Activated naive CD8-positive, alpha-beta T cell treated with anti-CD3 and anti-CD28 coated beads for 36 hours (primary cell): Measurements from ENCODE around the gene SPRN. TPM values are rescaled to one million over a fixed set of nuclear protein-coding genes. Genes with fewer than 3 reads are reported as not detected.
"Not testable (repeated sequence)": the region's sequence is repeated elsewhere in the genome, so short reads cannot be mapped to it uniquely, and the experiment has no call there.

Source experiments
- DNase-seq: peaks from one replicate; pipeline ENCODE4 v3.0.0; 2021
- H3K27ac Mint-ChIP-seq: one replicate; pipeline ENCODE4 v1.8.0; 2022; ENCODE audit warnings: mild to moderate bottlenecking, moderate library complexity, mixed read lengths
- H3K27me3 Mint-ChIP-seq: one replicate; pipeline ENCODE4 v1.8.0; 2022; ENCODE audit warnings: mild to moderate bottlenecking, mixed read lengths
- H3K36me3 Mint-ChIP-seq: one replicate; pipeline ENCODE4 v1.8.0; 2021; ENCODE audit warnings: mild to moderate bottlenecking, mixed read lengths
- H3K4me1 Mint-ChIP-seq: one replicate; pipeline ENCODE4 v1.8.0; 2021; ENCODE audit warnings: mixed read lengths
- H3K4me3 Mint-ChIP-seq: one replicate; pipeline ENCODE4 v1.8.0; 2022; ENCODE audit warnings: mild to moderate bottlenecking, moderate library complexity, mixed read lengths
- H3K9me3 Mint-ChIP-seq: one replicate; pipeline ENCODE4 v1.8.0; 2022; ENCODE audit warnings: mixed read lengths
- total RNA-seq, 2 experiments: library from RNA; stranded (reverse); gene quantifications; one replicate each; pipeline ENCODE4 v1.2.3, GENCODE V29; 2021

The SPRN gene
- total RNA-seq, 2 experiments from 2014 or later: not detected

GRCh38 chr10:133377818-133378250 is 46.6 kb downstream of the SPRN start:
- Mint-ChIP-seq H3K27ac (no peak overlapping the region), H3K9me3 (no peaks in the 10 kb centered on the region), H3K27me3 (no peaks in the 10 kb centered on the region), H3K4me3 (peak overlapping the region; percentile 73), H3K4me1 (peaks cover 5% of the 10 kb centered on the region), H3K36me3 (no peaks in the 10 kb centered on the region)
- DNase-seq: no peak

GRCh38 chr10:133377025-133377817 is 47.2 kb downstream of the SPRN start:
- Mint-ChIP-seq H3K9me3 (no peaks in the 10 kb centered on the region), H3K4me1 (peaks cover 5% of the 10 kb centered on the region), H3K4me3 (no peak overlapping the region), H3K27ac (no peak overlapping the region), H3K27me3 (no peaks in the 10 kb centered on the region), H3K36me3 (no peaks in the 10 kb centered on the region)
- DNase-seq: no peak

GRCh38 chr10:133376183-133376582 is 48.2 kb downstream of the SPRN start:
- H3K36me3 Mint-ChIP-seq, H3K4me1 Mint-ChIP-seq, H3K9me3 Mint-ChIP-seq, H3K27me3 Mint-ChIP-seq, H3K4me3 Mint-ChIP-seq, DNase-seq, H3K27ac Mint-ChIP-seq: not testable (repeated sequence)

- Mint-ChIP-seq H3K9me3 (no peaks in the 10 kb centered on the region), H3K36me3 (no peaks in the 10 kb centered on the region), H3K4me3 (no peak overlapping the region), H3K27me3 (no peaks in the 10 kb centered on the region), H3K27ac (no peak overlapping the region), H3K4me1 (peaks cover 5% of the 10 kb centered on the region)
- DNase-seq: no peak
Observed at GRCh38 chr10:133375357-133376115, 48.9 kb downstream of the SPRN start.

- Mint-ChIP-seq H3K9me3 (no peaks in the 10 kb centered on the region), H3K4me1 (peaks cover 8% of the 10 kb centered on the region), H3K36me3 (peaks cover 4% of the 10 kb centered on the region), H3K27me3 (no peaks in the 10 kb centered on the region), H3K27ac (peak within 1 kb of the TSS; percentile 84), H3K4me3 (peak within 1 kb of the TSS; percentile 90)
- peak; percentile 98 for DNase-seq
Observed at GRCh38 chr10:133373174-133374090, 51.0 kb downstream of the SPRN start, which contains the start of gene ECHS1. Gene ECHS1 (minus strand): TSS chr10:133373354. CDS start chr10:133373333, 21 bp downstream.

- H3K27me3 Mint-ChIP-seq: no peaks in the 10 kb centered on the region
- DNase-seq: no peak
- no peaks in the 10 kb centered on the region for H3K9me3 Mint-ChIP-seq
- peaks cover 8% of the 10 kb centered on the region for H3K4me1 Mint-ChIP-seq
- H3K36me3 Mint-ChIP-seq: peaks cover 4% of the 10 kb centered on the region
- H3K27ac Mint-ChIP-seq: no peak overlapping the region
- peak overlapping the region; percentile 74 for H3K4me3 Mint-ChIP-seq
Observed at GRCh38 chr10:133372507-133372906, 51.9 kb downstream of the SPRN start.

Other genes with a start within 250 kb of the SPRN start
- gene UTF1, start 194.4 kb downstream of the SPRN start, total RNA-seq: not detected
- gene VENTX, start 186.8 kb downstream of the SPRN start, total RNA-seq: not detected
- gene ADAM8, start 147.8 kb downstream of the SPRN start, total RNA-seq: 10 to 100 TPM; 34.7 to 41.1 TPM
- 10 to 100 TPM; 53.3 to 57.8 TPM for gene TUBGCP2, start 115.8 kb downstream of the SPRN start, total RNA-seq
- gene ZNF511, start 115.7 kb downstream of the SPRN start, total RNA-seq: 10 to 100 TPM; 73.4 to 77.3 TPM
- not detected for gene CALY, start 87.7 kb downstream of the SPRN start, total RNA-seq
- not detected for gene PRAP1, start 77.3 kb downstream of the SPRN start, total RNA-seq
- gene FUOM, start 66.6 kb downstream of the SPRN start, total RNA-seq: 10 to 100 TPM; 27.8 to 29.4 TPM
- 10 to 100 TPM; 58.1 to 62.2 TPM for gene ECHS1, start 51.3 kb downstream of the SPRN start, total RNA-seq
- 1 to 10 TPM; 4.6 to 4.7 TPM for gene PAOX, start 45.4 kb downstream of the SPRN start, total RNA-seq
- 10 to 100 TPM; 50.2 to 51.6 TPM for gene MTG1, start 30.5 kb downstream of the SPRN start, total RNA-seq
- gene SCART1, start 29.3 kb upstream of the SPRN start, total RNA-seq: under 1 TPM; 0.28 to 0.45 TPM
- not detected for gene CYP2E1, start 102.7 kb upstream of the SPRN start, total RNA-seq
- gene SYCE1, start 141.0 kb upstream of the SPRN start, total RNA-seq: 1 to 10 TPM; 1.4 to 1.6 TPM
- not detected for gene FRG2B, start 202.2 kb upstream of the SPRN start, total RNA-seq